Hematopoietic multipotent progenitor cell treated with erythropoietin and hydrocortisone succinate and interleukin-3 and kit ligand, for 4 days (in vitro differentiated cells): ENCODE data around the gene SATB1.
A peak's percentile ranks its signal among the peaks of the same experiment; 100 is the strongest.
"Not testable (repeated sequence)": the region's sequence is repeated elsewhere in the genome, so short reads cannot be mapped to it uniquely, and the experiment has no call there.

Source experiments
- DNase-seq: peaks from one replicate; pipeline ENCODE4 v3.0.0-alpha.2; 2015

Gene SATB1

GRCh38 chr3:18349197-18349798 lies 75.8 kb downstream of the SATB1 start:
- DNase-seq: no peak

DNA sequence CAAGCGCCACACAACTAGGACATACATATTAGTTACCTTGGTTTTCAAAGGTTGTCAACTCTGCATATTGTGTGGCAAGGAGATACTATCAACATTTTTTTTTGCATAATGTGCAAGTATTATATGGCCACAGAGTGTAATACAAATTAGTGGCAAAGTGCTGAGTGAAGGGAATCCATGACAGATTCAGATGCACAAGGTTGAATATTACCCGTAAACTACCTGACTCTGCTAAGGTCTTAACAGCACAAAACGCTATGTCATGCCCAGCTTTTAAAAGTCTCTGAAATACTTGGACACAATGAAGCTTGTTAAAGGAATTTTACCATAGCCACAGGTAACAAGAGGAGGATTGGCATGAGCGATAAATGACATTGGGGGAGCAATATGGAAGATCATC lies 79.0 kb downstream of the SATB1 start:
- no peak for DNase-seq

DNA sequence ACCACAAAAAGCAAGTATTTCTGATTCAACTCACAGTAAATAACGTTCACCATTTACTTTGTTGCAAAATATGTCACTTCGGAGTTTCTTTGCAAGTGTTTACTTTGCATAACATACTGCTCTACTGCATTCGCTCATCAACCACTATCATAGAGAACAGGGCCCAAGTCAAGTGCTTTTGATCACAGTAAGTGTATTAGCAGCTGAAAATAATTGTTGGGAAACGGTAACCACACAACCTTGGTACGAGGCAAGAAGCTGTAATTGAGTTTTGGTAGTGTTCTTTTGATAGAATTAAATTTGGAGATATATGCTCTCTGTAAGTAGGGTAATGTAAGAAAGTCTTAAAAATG lies 80.1 kb downstream of the SATB1 start:
- DNase-seq: no peak

GRCh38 chr3:18344306-18345014 lies 80.7 kb downstream of the SATB1 start:
- no peak for DNase-seq

DNA sequence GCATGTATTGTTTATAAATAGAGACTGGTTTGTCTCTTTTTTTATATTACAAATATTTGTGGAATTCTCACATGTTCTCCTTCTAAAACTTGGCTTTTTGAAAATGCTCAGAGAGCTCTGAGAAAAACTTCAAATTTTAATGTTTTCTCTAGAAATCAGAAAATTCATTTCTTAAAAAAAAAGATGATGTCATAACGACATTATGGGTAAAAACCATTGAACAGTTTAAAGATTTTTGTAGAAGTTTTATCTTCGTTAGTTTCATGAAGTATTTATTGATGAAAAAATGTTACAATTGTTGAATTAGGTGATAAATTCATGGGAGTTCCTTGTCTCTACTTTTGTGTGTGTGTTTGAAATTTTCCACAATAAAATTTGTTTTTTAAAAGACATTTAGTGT lies 81.3 kb downstream of the SATB1 start:
- no peak for DNase-seq

- DNase-seq: no peak
These were observed 86.2 kb downstream of the SATB1 start for GRCh38 chr3:18338827-18339514.

DNA sequence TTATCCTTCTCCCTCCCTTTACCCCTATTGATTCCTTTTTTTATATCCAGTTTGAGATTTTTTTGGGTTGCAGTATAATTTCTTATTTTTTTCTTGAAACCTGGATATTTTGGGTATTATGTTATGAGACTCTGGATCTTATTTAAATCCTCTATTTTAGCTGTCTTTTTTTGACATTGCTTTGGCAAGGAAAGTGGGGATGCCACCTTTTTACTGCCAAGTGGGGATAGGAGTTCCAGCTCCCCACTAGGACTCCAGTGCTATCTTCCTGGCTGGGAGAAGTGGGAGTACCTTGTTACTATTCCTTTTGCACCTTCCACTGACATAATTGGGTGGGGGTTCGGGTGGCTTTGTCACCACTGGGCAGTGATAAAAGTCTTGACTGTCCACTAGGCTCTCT lies 87.9 kb downstream of the SATB1 start:
- no peak for DNase-seq

- DNase-seq: peak; percentile 68
These were observed 90.1 kb downstream of the SATB1 start for GRCh38 chr3:18334837-18335601.

- not testable (repeated sequence) for DNase-seq
These were observed 94.2 kb downstream of the SATB1 start for GRCh38 chr3:18330772-18331441.

GRCh38 chr3:18308096-18308650 lies 117.0 kb downstream of the SATB1 start:
- DNase-seq: peak; percentile 51

DNA sequence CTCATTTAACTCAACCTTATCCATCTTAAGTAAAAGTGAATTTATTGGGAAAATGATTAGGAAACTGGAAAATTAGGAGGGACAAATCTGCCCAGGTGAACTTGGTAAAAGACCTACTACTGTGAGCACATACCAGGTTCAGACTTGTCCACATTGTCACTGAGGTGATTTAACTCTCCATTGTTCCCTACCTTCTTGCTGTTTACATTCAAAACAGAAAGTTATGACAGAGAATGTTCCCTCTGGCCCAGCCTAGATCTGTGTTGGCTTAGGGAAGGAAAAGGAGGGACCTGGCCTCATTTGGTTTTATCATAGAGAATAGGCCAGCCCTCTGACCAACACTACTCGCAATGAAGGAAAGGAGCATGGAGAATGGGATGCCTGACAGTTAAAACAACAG lies 117.6 kb downstream of the SATB1 start:
- DNase-seq: no peak

DNA sequence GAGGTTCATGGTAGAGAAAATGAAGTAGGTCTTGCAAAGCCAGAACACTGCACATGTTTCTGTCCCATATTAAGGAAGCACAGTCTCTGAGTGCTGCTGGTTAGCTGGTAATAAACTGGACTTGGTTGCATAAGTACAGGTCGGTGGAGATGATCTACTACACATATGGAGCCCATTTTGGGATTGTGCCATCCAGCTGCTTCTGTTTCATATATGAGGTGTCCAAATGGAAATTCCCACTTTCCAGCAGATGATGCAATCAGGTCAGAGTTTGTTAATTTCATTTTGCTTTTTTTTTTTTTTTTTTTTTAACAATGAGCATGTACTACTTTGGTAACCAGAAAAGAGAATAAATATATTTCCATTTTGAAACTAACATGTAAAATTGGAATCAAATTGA lies 122.6 kb downstream of the SATB1 start:
- no peak for DNase-seq

DNA sequence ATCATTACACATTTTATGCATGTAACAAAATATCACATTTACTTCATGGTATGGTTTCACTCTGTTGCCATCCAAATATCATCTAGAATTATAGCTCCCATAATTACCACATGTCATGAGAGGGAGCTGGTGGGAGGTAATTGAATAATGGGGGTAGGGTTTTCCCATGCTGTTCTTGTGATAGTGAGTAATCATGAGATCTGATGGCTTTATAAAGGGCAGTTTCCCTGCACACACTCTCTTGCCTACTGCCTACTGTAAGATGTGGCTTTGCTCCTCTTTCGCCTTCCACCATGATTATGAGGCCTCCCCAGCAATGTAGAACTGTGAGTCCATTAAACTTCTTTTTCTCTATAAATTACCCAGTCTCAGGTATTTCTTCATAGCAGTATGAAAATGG lies 123.4 kb downstream of the SATB1 start:
- no peak for DNase-seq

- DNase-seq: peak; percentile 5
These were observed 124.2 kb downstream of the SATB1 start for GRCh38 chr3:18300916-18301315.

DNA sequence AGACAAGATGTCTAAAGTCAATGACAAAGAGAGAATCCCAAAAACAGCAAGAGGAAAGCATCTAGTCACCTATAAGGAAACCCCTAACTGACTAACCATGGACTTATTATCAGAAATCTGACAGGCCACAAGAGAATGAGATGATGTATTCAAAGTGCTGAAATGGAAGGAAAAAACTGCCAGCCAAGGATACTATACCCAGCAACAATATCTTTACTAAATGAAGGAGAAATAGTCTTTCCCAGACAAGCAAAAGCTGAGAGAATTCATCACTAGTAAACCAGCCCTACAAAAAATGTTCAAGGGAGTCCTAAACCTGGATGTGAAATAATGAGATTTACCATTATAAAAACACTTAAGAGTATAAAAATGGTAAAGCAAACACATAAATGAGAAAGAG lies 128.0 kb downstream of the SATB1 start:
- DNase-seq: no peak
